ENCODE measurements around the gene PTPRN2. TPM values are rescaled to one million over a fixed set of nuclear protein-coding genes. Genes with fewer than 3 reads are reported as not detected.
"Not testable (repeated sequence)": the region's sequence is repeated elsewhere in the genome, so short reads cannot be mapped to it uniquely, and the experiment has no call there.

The PTPRN2 gene
- total and polyA plus RNA-seq, 9 of the 15 experiments (the other 6 are each of a cell fraction or from before 2014, with no cell fraction given): not detected

GRCh38 chr7:158523877-158524276 is 63.7 kb downstream of the PTPRN2 start:
- 0 out of 2 replicates have a peak, but pooled peaks have one; percentile 1 for TF ChIP-seq XRCC5 (IDR thresholded peaks at IDR 0.05; ENCODE audit: low read depth, low read length)
- H3K36me3 ChIP-seq (ENCODE audit: control insufficient read depth, insufficient read depth, low read length); POLR2A ChIA-PET; DNase-seq (ENCODE audit: extremely low read depth in 1 of 4, low spot score in 3 of 4); FAIRE-seq; H3K4me2 ChIP-seq (ENCODE audit: insufficient read depth, low read length); H3K4me3 ChIP-seq; H3K9ac ChIP-seq (ENCODE audit: insufficient read depth in 1 of 2, low read depth in 2 of 2, low read length in 2 of 2); H3K27ac ChIP-seq (ENCODE audit: extremely low read depth, low read depth, low read length); H2AFZ ChIP-seq (ENCODE audit: low read depth, low read length); H3K9me1 ChIP-seq (ENCODE audit: control insufficient read depth, insufficient read depth, low read length); H3K9me3 ChIP-seq (replicated peaks; ENCODE audit: control insufficient read depth, insufficient read depth, low read depth, low read length); H3K79me2 ChIP-seq (ENCODE audit: control insufficient read depth, insufficient read depth, low read length); ATAC-seq; BruUV-seq (replicated peaks); CTCF ChIA-PET (ENCODE audit: low intra/inter-chr PET ratio); intact Hi-C loops (cut with micrococcal nuclease); in situ Hi-C loops (cut with MboI); TF ChIP-seq JUND (IDR thresholded peaks at IDR 0.05; ENCODE audit: borderline replicate concordance, low read depth, low read length): not testable (repeated sequence)
- 0 out of 3 replicates have a peak, but pooled peaks have one; percentile 6 for TF ChIP-seq JUND (tag; IDR thresholded peaks at IDR 0.05; ENCODE audit: borderline replicate concordance, low read depth, low read length)
- Histone ChIP-seq H3K4me1 (replicated peaks in 1 of 2; ENCODE audit: control insufficient read depth in 2 of 2, insufficient read depth in 2 of 2, low read length in 2 of 2) (peaks cover 0 to 13% of the 10 kb centered on the region in 2 experiments; a peak in 1 of 5 replicates), H4K20me1 (replicated peaks; ENCODE audit: control insufficient read depth, insufficient read depth, low read length) (peaks cover 12% of the 10 kb centered on the region; the same call in 1 of the 2 replicates), H3K27me3 (ENCODE audit: control insufficient read depth in 2 of 2, insufficient read depth in 2 of 2, low read length in 2 of 2) (peaks cover 53 to 69% of the 10 kb centered on the region in 2 experiments; a peak in 4 of 5 replicates)
- WGBS (ENCODE audit: insufficient coverage, low coverage, missing lambda C conversion rate): 8% methylated on average over 4 of the region's 11 CpGs

DNA sequence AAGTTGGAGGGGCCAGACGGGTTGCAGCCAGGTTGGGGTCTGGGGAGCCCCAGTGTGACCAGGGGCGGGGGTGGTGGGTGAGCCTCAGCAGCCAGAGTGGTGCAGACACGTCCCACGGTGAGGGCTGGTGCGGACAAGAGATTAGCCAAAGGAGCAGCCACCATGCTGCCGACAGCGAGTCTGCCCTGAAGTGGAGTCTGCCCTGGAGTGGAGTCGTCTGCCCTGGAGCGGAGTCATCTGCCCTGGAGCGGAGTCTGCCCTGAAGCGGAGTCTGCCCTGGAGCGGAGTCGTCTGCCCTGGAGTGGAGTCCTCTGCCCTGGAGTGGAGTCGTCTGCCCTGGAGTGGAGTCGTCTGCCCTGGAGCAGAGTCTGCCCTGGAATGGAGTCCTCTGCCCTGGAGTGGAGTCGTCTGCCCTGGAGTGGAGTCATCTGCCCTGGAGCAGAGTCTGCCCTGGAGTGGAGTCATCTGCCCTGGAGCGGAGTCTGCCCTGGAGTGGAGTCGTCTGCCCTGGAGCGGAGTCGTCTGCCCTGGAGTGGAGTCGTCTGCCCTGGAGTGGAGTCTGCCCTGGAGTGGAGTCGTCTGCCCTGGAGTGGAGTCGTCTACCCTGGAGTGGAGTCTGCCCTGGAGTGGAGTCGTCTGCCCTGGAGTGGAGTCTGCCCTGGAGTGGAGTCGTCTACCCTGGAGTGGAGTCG is 64.3 kb downstream of the PTPRN2 start:
- H3K9me3 ChIP-seq (replicated peaks; ENCODE audit: control insufficient read depth, insufficient read depth, low read depth, low read length); H3K36me3 ChIP-seq (ENCODE audit: control insufficient read depth, insufficient read depth, low read length); H2AFZ ChIP-seq (ENCODE audit: low read depth, low read length); H3K79me2 ChIP-seq (ENCODE audit: control insufficient read depth, insufficient read depth, low read length); POLR2A ChIA-PET; H3K9ac ChIP-seq (ENCODE audit: insufficient read depth in 1 of 2, low read depth in 2 of 2, low read length in 2 of 2); H3K9me1 ChIP-seq (ENCODE audit: control insufficient read depth, insufficient read depth, low read length); in situ Hi-C loops (cut with MboI); DNase-seq (ENCODE audit: extremely low read depth in 1 of 4, low spot score in 3 of 4); CTCF ChIA-PET (ENCODE audit: low intra/inter-chr PET ratio); H3K4me3 ChIP-seq; FAIRE-seq; H3K4me2 ChIP-seq (ENCODE audit: insufficient read depth, low read length); H3K27ac ChIP-seq (ENCODE audit: extremely low read depth, low read depth, low read length); intact Hi-C loops (cut with micrococcal nuclease); BruUV-seq (replicated peaks); ATAC-seq: not testable (repeated sequence)
- 36% methylated on average over 26 of the region's 26 CpGs for WGBS (ENCODE audit: insufficient coverage, low coverage, missing lambda C conversion rate)
- peaks cover 12% of the 10 kb centered on the region; the same call in 1 of the 2 replicates for H4K20me1 ChIP-seq (replicated peaks; ENCODE audit: control insufficient read depth, insufficient read depth, low read length)
- peak; percentile 4 for TF ChIP-seq FIP1L1 (IDR thresholded peaks at IDR 0.05; ENCODE audit: low read depth, low read length, poor library complexity, severe bottlenecking)
- peaks cover 54 to 69% of the 10 kb centered on the region in 2 experiments; a peak in 4 of 5 replicates for H3K27me3 ChIP-seq (ENCODE audit: control insufficient read depth in 2 of 2, insufficient read depth in 2 of 2, low read length in 2 of 2)
- peaks cover 0 to 13% of the 10 kb centered on the region in 2 experiments; a peak in 1 of 5 replicates for H3K4me1 ChIP-seq (replicated peaks in 1 of 2; ENCODE audit: control insufficient read depth in 2 of 2, insufficient read depth in 2 of 2, low read length in 2 of 2)

GRCh38 chr7:158521795-158522194 is 65.8 kb downstream of the PTPRN2 start:
- H3K79me2 ChIP-seq (ENCODE audit: control insufficient read depth, insufficient read depth, low read length); H3K36me3 ChIP-seq (ENCODE audit: control insufficient read depth, insufficient read depth, low read length); BruUV-seq (replicated peaks); H3K4me3 ChIP-seq; H2AFZ ChIP-seq (ENCODE audit: low read depth, low read length); intact Hi-C loops (cut with micrococcal nuclease); H3K4me2 ChIP-seq (ENCODE audit: insufficient read depth, low read length); in situ Hi-C loops (cut with MboI); H4K20me1 ChIP-seq (replicated peaks; ENCODE audit: control insufficient read depth, insufficient read depth, low read length); H3K9ac ChIP-seq (ENCODE audit: insufficient read depth in 1 of 2, low read depth in 2 of 2, low read length in 2 of 2); DNase-seq (ENCODE audit: extremely low read depth in 1 of 4, low spot score in 3 of 4); CTCF ChIA-PET (ENCODE audit: low intra/inter-chr PET ratio); FAIRE-seq; POLR2A ChIA-PET; H3K9me1 ChIP-seq (ENCODE audit: control insufficient read depth, insufficient read depth, low read length); H3K9me3 ChIP-seq (replicated peaks; ENCODE audit: control insufficient read depth, insufficient read depth, low read depth, low read length); H3K27ac ChIP-seq (ENCODE audit: extremely low read depth, low read depth, low read length); H3K4me1 ChIP-seq (replicated peaks in 1 of 2; ENCODE audit: control insufficient read depth in 2 of 2, insufficient read depth in 2 of 2, low read length in 2 of 2); ATAC-seq: not testable (repeated sequence)
- peaks cover 50 to 69% of the 10 kb centered on the region in 2 experiments; a peak in 4 of 5 replicates for H3K27me3 ChIP-seq (ENCODE audit: control insufficient read depth in 2 of 2, insufficient read depth in 2 of 2, low read length in 2 of 2)
- 8% methylated on average over 5 of the region's 18 CpGs for WGBS (ENCODE audit: insufficient coverage, low coverage, missing lambda C conversion rate)
